NK-92 (cell line): Measurements from ENCODE around the gene TCF3.

Source experiments
- DNase-seq: peaks from one replicate; lab custom pipeline; 2025; ENCODE audit not compliant: unreplicated experiment; lab: John Stamatoyannopoulos, UW

Gene TCF3

DNA sequence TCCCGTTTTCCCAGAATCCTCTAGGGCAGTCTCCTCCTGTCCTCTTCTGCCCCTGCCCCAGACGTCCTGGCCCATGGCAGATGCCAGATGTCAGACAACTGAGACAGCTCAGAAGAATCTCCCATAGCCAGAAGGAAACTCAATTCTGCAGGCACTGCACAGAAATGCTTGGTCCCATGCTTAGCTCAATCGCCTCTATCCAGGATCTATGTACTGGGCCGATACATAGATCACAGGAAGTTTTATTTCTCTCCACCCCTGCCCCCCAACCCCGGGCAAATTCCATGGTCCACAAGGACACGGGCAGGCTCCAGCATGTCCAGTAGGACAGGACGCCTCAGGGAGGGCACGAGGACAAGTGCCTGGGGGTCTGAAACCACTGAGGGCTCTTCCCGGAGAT is 64.5 kb downstream of the TCF3 start:
- no peak for DNase-seq

- no peak for DNase-seq
Observed at GRCh38 chr19:1585243-1585580, 67.2 kb downstream of the TCF3 start.

DNA sequence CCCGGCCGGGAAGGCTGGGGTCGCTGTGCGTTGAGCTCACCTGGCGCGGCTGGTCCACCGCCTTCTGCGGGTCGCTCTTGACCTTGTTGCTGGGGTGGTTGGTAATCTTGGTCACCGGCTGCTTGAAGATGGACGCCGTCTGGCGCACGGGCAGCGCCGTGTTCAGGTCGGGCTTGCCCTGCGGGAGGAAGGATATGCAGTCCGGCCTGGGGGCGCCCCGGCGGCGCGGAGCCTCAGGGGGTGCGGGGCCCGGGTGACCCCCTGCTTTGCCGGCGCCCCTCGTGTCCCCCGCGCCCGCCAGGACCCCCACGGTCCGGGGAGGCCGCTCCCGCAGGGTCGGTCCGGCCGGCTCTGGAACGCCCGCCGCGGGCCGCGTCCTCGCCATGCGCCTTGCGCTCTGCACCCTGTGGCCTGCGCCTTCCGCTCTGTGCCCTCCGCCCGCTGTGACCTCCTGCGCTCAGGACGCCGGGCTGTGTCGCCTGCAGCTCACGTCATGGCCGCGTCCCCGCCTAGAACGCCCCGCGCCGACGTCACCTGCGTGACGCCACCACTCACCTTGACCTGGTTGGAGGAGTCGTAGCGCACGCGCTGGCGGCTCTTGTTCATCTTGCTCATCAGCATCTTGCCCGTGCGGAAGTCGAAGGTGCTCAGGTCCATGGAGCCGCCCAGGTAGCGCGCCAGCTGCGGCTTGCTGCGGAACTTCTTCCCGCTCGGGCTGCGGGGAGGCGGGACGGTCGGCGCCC is 67.7 kb downstream of the TCF3 start:
- no peak for DNase-seq

GRCh38 chr19:1582201-1582600 is 70.2 kb downstream of the TCF3 start:
- no peak for DNase-seq

GRCh38 chr19:1580957-1581356 is 71.5 kb downstream of the TCF3 start:
- no peak for DNase-seq

DNA sequence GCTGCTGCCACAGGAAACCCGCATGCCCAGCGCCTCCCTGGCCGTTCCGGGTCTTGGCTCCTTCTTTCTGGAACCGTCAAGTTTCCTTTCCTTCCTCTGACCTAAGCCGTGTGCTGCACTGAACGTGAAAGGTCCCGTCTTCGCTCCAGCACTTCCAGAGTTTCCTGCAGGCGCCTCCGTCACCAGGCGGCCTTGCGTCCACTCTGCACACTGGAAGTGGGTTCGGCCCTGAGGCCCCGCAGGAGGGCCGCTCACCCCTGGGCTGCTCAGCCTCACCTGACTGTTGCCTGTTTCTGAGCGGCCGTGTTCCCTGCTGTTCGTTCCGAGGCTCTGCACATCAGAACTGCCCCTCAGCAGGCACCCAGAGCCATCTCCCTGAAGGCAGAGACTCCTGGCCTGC is 72.0 kb downstream of the TCF3 start:
- DNase-seq = no peak

GRCh38 chr19:1579222-1579621 is 73.2 kb downstream of the TCF3 start:
- no peak for DNase-seq

DNA sequence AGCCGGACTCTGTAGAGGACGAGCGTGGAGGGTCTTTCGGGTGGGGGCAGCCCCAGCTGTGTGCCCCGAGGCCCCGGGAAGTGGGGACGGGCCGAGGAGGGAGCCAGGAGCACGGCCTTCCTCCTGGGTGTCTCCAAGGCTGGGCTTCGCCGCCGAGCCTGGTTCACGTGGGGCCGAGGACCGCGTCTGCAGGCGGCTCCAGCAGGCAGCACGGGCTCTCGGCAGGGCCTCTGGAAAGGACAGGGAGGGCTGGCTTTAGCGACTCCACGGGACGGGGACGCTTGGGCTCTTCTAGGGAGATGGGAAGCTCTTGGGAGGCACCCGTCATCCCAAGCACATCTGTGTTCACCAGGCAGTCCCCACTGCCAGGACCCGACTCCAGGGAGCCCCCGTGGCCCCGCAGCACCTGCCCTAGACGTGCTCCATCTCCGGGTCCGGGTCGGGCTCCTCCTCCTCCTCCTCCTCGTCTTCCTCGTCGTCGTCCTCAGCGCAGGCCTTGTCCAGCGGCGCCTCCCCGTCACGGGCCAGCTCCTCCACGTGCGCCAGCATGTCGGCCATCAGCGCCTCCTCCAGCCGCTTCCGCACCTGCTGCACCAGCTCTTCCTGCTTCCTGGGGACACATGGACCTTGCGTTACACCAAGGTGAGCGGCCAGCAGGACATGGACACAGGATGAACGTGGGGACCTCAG is 74.3 kb downstream of the TCF3 start:
- no peak for DNase-seq

- DNase-seq = no peak
Observed at GRCh38 chr19:1577090-1577928, 75.1 kb downstream of the TCF3 start.

DNA sequence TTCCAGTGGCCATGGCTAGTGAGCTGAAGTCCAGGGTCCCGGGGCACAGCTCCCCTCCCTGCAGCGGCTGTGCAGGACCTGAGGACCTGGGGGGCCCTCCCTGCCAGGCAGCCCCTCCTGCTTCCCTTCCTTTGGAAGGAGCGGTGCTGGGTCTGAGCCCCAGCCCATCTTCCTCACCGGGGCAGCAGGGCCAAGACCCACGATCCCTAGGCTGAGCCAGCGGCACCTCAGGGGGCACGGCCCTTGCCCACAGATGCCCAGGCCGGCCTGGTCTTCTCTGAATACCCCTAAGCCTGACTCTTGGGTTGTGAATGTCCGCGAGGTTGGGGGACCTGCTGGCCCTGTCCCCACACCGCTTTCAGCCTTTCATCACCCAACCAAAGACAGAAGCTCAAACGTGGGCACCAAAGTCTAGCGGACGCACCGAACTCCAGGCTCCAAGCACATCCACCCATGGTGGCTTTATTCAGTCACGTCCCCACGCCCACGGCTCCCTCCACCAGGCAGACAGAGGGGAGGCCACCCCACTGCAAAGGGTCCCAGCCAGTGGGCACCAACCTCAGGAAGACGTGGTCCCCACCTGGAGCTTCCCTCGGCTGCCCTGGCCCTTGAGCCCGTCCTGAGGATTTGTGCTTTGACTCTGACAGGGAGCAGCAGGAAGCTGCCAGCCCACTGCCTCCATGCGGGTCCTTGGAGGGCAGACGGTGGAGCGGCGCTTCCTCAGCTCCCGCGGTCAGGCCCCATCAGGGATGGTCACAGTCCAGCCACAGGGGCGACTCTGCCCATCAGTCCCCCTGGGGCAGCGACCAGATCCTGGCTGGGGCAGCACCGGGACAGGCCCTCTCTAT is 75.9 kb downstream of the TCF3 start:
- DNase-seq = no peak

- no peak for DNase-seq
Observed at GRCh38 chr19:1575323-1576241, 76.8 kb downstream of the TCF3 start.

DNA sequence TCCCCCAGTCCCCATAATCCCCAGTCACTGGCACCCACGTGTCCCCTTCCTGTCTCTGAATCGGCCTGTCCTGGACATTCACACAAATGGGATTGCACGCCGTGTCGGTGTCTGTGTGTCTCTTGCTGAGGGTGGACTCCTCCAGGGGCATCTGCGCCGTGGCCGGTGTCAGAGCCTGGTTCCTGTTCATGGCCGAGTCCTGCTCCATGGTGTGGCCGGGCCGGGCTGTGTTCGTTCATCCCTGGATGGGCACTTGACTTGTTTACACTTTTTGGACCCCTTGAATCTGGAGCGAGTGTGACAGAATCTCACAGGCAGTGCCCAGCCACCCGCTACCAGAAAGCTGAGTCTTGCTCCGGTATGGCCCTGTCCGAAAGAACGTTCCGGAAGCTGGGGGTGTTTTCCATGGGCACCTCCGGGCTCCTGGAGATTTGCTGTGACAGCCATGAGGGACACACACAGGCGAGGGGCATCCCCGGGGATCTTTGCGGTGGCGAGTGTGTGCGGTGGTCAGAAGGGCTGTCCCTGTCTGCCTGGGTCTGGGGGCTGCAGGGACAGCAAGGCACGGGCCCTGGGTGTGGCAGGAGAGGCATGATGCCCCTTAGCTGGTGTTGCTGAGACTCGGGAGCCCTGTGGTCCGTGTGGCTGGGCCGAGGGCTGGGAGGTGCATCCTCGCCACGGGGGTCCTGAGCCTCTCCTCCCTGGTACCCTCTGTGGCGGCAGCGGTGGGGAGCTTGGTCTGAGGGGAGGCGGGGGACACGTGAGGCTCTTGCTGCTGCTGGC is 77.9 kb downstream of the TCF3 start:
- DNase-seq = no peak

DNA sequence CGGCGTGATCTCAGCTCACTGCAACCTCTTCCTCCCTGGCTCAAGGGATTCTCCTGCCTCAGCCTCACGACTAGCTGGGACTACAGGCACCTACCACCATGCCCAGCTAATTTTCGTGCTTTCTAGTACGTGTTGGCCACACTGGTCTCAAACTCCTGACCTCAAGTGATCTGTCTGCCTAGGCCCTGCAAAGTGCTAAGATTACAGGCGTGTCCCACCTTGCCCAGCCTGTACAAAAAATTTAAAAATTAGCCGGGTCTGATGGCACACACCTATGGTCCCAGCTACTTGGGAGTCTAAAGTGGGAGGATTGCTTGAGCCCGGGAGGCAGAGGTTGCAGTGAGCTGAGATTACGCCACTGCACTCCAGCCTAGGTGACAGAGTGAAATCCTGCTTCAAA is 79.6 kb downstream of the TCF3 start:
- DNase-seq = no peak

GRCh38 chr19:1571358-1571757 is 81.1 kb downstream of the TCF3 start:
- DNase-seq = no peak

DNA sequence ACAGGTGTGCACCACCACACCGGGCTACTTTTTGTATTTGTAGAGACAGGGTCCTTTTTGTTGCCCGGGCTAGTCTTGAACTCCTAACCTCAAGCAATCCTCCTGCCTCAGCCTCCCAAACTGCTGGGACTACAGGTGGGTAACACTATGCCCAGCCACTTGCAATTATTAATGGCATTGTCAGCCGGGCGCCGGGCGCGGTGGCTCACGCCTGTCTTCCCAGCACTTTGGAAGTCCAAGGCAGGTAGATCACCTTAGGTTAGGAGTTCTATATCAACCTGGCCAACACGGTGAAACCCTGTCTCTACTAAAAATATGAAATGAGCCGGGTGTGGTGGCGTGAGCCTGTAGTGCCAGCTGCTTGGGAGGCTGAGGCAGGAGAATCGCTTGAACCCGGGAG is 81.6 kb downstream of the TCF3 start:
- DNase-seq = no peak

DNA sequence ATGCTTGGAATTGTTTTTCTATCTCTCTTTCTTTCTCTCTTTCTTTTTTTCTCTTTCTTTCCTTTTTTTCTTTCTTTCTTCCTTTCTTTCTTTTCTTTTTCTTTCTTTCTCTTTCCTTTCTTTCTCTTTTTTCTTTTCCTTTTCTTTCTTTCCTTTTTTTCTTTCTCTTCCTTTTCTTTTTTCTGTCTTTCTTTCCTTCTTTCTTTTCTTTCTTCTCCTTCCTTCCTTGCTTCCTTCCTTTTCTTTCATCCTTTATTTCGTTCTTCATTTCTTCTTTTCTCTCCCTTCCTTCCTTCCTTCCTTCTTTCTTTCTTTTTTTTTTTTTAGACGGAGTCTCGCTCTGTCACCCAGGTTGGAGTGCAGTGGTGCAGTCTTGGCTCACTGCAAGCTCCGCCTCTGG is 82.4 kb downstream of the TCF3 start:
- no peak for DNase-seq

GRCh38 chr19:1568320-1569019 is 83.9 kb downstream of the TCF3 start, which contains the start of gene MEX3D:
Gene MEX3D (minus strand): TSS chr19:1568325. CDS start chr19:1568058, 267 bp downstream.
- DNase-seq = no peak

DNA sequence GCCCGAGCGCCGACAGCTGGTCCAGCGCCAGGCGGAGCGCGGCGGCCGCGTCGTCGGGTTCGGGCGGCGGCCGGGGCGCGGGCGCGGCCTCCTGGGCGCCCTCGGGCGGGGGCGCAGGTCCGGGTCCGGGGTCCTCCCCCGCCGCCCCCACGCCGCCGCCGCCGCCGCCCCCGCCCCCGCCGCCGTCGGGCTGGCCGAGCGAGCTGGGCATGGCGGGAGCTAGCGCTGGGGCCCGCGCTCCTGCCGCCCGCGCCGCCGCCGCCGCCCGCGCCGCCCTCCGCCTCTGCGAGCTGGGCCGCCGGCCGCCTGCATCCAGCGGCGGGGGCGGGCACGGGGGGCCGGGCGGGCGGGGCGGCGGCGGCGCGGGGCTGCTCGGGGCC is 84.6 kb downstream of the TCF3 start:
- no peak for DNase-seq
